Putamen (tissue), 1 donor: ENCODE data around the gene ZNF320.
"Not testable (repeated sequence)": the region's sequence is repeated elsewhere in the genome, so short reads cannot be mapped to it uniquely, and the experiment has no call there.

Experiments
- DNase-seq: peaks from one replicate; pipeline ENCODE4 v3.0.0-alpha.2; 2016; ENCODE audit warnings: low spot score

Gene ZNF320

GRCh38 chr19:52897138-52897935 is at the start of gene ZNF320:
TSS of gene ZNF320 (minus strand) at chr19:52897635. CDS start at chr19:52890255, 7,380 bp downstream.
- DNase-seq: peak; percentile 95

DNA sequence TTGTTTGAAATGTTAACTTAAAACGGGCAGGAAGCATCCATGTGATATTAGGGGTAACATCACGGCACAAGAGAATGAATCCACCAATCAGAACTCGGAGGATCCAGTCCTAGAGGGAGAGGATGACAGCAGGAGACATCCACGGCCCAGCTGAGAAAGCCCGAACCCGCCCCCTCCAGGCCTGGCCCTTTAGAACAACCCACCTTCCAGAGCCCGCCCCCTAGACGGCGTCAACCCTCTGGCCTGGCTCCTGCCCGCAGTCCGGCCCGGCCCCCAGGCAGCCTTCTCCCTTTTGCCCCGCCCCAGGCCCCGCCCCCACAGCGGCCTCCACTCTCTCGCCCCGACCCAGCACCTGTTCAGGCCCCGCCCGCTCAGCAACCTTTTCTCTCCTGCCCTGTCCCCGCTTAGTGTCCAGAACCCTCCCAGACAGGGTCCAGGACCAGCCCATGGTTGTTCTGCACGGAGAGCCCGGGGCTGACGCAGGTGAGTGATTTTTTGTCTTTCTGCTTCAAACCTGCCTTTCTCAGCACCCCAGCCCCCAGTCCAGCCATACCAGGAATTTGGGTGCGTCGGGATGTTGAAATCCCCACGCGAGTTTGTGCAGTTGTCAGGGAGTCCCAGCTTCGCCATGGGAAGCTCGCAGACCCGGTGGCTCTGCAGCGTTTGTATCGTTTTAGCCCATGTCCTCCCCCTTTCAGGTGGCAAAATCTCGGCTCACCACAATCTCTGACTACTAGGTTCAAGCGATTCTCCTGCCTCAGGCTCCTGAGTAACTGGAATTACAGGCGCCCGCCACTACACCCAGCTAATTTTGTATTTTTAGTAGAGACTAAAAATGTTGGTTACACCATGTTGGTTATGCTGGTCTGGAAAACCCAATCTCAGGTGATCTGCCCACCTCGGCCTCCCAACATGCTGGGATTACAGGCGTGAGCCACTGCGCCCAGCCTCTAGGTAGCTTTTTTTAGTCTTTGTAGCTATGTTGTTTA is 49.2 kb upstream of the ZNF320 start:
- no peak for DNase-seq

DNA sequence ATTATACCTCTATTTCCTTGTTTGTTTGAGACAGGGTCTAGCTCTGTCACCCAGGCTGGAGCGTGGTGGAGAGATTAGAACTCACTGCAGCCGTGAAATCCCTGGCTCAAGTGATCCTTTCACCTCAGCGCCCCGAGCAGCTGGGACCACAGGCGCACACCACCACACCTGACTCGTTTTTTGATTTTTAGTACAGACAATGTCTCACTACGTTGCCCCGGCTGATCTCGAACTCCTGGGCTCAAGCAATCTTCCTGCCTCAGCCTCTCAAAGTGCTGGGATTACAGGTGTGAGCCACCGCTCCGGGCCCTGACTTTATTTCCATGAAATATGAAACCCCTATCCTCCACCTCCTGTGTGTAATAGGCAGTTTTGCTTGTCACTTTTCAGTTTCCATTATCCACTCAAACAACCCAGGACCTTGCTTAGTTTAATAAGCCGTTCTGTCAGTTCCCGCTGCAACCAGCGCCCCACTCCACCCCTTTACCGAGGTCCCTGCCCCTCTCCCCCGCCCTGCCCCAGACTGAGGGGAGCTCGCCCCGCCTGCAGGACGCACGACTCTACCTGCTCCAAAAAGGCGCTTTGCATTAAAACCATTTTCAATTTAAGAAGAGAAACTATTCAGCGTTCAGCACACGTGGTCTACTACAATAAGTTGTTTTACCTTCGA is 48.4 kb upstream of the ZNF320 start:
- DNase-seq: no peak

DNA sequence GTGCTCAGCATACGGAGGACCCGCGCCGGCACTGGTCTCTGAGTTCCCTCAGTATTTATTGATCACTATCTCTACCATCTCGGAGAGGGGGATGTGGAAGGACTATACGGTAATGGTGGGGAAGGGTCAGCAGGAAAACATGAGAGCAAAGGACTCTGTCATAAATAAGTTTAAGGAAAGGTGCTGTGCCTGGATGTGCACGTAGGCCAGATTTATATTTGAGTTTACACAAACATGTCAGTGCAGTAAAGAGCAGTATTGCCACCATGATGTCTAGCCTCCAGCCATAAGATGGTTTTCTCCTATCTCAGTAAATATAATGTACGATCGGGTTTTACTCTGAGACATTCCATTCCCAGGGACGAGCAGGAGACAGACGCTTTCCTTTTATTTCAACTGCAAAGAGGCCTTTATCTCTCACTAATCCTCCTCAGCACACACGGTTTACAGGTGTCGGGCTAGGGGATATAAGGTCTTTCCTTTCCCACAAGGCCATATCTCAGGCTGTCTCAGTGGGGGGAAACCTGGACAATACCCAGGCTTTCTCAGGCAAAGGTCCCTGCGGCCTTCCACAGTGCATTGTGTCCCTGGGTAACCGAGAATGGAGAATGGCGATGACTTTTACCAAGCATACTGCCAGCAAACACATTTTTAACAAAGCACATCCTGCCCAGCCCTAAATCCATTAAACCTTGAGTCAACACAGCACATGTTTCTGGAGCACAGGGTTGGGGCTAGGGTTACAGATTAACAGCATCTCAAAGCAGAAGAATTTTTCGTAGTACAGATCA is 47.5 kb upstream of the ZNF320 start:
- not testable (repeated sequence) for DNase-seq

DNA sequence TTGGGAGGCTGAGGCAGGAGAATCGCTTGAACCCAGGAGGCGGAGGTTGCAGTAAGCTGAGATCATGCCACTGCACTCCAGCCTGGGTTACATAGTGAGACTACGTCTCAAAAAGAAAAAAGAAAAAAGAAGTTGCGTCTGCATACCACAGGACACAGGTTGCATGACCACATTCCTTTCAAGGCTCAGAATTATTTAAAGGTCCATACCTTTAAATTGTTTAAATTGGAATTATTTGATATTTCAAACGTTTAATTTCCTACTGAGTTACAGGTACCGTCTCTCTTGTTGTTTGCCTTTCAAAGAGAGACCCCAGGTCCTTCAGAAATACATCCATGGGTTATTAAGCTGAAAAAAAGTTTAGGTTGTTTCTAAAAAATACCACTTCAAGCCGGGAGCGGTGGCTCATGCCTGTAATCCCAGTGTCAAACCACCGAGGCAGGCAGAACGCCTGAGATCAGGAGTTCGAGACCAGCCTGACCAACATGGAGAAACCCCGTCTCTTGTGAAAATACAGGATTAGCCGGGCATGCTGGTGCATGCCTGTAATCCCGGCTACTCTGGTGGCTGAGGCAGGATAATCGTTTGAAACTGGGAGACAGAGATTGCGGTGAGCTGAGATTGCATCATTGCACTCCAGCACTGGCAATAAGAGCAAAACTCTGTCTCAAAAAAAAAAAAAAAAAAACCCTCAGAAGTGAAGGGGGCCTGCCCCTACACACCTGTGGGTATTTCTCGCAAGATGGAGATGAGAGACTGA is 46.6 kb upstream of the ZNF320 start:
- no peak for DNase-seq

- DNase-seq: no peak
Measured at GRCh38 chr19:52943134-52943883, 45.9 kb upstream of the ZNF320 start.

- DNase-seq: peak; percentile 68
Measured at GRCh38 chr19:52942386-52943133, 45.1 kb upstream of the ZNF320 start.

GRCh38 chr19:52941941-52942385 is 44.5 kb upstream of the ZNF320 start:
- no peak for DNase-seq

DNA sequence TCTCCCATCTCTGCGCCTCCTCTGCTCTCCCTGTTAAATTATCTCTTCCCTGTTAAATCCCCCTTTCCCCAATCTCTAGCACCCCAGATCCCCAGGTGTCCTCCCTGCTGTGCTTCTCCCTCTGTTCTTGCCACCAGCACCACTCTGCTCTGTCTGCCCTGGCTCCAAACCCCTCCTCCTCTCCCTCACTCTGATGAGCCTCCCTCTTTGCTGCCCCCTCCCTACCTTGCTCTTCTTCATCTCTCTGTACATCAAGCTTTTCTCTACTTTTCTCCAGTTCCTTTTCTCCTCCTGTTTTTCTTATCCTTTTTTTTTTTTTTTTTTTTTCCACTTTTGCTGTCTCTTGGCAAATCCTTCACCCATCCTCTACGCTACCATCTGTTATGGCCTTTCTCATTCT is 44.1 kb upstream of the ZNF320 start:
- not testable (repeated sequence) for DNase-seq

DNA sequence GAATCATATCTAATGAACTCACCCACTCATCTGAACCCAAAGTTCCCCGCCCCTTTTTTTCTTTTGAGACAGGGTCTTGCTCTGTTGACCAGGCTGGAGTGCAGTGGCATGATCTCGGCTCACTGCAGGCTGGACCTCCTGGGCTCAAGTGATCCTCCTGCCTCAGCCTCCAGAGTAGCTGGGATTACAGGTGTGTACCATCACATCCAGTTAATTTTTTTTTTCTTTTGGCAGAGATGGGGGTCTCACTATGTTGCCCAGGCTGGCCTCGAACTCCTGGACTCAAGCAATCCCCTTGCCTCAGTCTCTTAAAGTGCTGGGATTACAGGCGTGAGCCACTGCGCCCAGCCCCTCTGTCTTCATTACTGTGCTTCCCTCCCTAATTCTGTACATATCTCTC is 43.5 kb upstream of the ZNF320 start:
- DNase-seq: not testable (repeated sequence)

DNA sequence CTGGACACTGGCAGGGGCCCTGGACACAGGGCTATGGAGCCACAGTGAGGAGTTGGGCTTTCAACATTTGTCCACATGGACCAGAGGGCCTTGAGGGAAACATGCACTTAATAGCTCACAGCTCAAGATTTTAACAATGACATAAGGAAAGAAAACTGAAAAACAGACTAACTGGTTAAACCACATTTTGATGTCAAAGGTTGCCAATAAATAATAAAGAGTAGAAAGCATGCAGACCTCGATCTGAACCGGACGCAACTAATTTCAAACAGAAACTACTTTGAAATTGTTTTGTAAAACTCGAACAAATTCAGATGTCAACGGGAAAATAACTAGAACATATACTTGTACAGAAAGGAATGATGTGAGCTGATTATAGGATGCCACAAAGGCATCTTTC is 41.3 kb upstream of the ZNF320 start:
- no peak for DNase-seq

- no peak for DNase-seq
Measured at GRCh38 chr19:52936954-52937325, 39.5 kb upstream of the ZNF320 start.

DNA sequence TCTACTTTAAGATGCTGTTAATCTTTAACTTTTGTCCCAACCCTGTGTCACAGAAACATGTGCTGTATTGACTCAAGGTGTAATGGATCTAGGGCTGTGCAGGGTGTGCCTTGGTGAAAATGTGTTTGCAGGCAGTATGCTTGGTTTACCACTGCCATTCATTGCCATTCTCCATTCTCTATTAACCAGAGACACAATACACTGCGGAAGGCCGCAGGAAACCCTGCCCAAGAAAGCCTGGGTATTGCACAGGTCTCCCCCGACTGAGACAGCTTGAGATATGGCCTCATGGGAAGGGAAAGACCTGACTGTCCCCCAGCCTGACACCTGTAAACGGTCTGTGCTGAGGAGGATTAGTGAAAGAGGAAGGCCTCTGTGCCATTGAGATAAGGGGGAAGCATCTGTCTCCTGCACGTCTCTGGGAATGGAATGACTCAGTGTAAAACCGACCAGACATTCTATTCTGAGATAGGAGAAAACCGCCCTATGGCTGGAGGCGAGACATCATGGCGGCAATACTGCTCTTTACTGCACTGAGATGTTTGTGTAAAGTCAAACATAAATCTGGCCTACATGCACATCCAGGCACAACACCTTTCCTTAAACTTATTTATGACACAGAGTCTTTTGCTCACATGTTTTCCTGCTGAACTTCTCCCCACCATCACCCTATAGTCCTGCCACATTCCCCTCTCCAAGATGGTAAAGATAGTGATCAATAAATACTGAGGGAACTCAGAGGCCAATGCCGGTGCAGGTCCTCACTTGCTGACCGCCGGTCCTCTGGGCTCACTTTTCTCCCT is 38.9 kb upstream of the ZNF320 start:
- DNase-seq: no peak

DNA sequence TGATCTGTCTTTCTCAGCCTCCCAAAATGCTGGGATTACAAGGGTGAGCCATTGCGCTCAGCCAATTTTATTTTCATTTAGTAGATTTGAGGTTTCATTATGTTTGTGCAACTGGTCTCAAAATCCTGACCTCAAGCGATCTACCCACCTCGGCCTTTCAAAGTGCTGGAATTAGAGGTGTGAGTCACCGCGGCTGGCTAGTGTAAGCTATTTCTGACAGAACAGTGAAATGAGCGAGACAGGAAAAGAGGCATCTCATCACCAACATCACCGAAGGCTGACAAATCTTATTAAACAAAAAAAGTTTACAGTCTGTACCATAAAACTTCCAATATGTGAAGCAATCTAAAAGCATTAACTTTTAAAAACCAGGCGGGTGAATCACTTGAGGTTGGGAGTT is 38.0 kb upstream of the ZNF320 start:
- no peak for DNase-seq

DNA sequence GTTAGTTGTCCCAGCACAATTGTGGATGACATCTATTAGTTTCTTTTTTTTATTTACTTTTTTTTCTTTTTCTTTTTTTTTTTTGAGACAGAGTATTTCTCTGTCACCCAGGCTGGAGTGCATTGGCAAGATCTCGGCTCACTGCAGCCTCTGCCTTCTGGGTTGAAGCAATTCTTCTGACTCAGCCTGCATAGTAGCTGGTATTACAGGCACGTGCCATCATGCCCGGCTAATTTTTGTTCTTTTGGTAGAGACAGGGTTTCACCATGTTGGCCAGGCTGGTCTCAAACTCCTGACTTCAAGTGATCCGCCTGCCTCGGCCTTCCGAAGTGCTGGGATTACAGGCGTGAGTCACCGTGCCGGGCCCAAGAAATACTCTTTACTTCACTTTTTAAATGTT is 27.2 kb upstream of the ZNF320 start:
- not testable (repeated sequence) for DNase-seq

DNA sequence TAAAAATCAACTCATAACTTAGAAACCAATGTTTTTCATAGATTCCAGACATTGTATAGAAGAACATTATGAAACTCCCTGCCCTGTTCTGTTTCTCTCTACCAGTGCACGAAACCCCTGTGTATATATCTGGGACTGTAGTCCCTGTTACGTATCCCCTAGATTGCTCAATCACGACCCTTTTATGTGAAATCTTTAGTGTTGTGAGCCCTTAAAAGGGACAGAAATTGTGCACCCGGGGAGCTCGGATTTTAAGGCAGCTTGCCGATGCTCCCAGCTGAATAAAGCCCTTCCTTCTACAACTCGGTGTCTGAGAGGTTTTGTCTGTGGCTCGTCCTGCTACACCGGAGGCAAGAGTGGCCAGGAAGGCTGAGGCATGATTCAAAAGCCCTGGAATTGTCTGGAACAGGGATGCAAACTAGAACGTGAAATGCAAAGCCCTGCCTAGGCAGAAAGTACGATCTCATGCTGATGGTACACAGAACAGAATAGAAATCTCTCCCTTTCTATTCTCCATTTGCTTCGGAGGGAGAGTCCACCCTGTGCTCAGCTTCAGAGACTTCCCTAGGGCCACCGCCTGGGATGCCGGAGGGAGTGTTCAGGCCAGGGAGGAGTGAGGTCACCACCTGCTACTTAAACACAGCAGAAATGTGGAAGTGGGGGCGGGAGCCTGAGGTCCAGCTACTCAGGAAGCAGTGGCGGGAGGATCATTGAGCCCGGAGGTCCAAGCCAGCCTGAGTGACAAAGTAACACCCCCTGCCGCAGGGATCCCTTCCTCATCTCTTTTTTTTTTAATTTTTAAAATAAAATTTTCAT is 26.6 kb upstream of the ZNF320 start:
- DNase-seq: peak; percentile 8
